ENCODE results near the gene RBM33.

- TF ChIP-seq EZH2 (IDR thresholded peaks at IDR 0.05; ENCODE audit: borderline replicate concordance, low read length), result no peak
- TF ChIP-seq CTCF (IDR thresholded peaks at IDR 0.05; ENCODE audit: low read length), result no peak
Measured at GRCh38 chr7:155722118-155722517, 77.7 kb downstream of the RBM33 start.
